SK-N-MC (cell line): ENCODE data around the gene MIOX.

ENCODE experiments used
- DNase-seq: peaks from one replicate; pipeline ENCODE4 v3.0.0-alpha.2; 2011; ENCODE audit warnings: low read depth, low spot score
- H3K27ac ChIP-seq: fragments of 200-600 bp; sonication (generic); 2 replicates; pipeline ENCODE4 v1.5.1; 2016; ENCODE audit warnings: mixed run types
- H3K36me3 ChIP-seq: fragments of 200-600 bp; sonication (generic); 2 replicates; pipeline ENCODE4 v1.6.1; 2017; ENCODE audit warnings: antibody characterized with exemption, low read length, mixed read lengths; ENCODE audit not compliant: insufficient read depth
- H3K4me3 ChIP-seq: fragments of 200-600 bp; sonication (generic); 2 replicates; pipeline ENCODE4 v1.5.1; 2016
- H3K9ac ChIP-seq: fragments of 200-600 bp; sonication (generic); 2 replicates; pipeline ENCODE4 v1.8.0; 2017; ENCODE audit warnings: mixed run types, mixed read lengths; ENCODE audit not compliant: insufficient read length
- H3K9me3 ChIP-seq: fragments of 200-600 bp; sonication (generic); 2 replicates; pipeline ENCODE4 v1.6.1; 2017; ENCODE audit warnings: low read depth, mild to moderate bottlenecking, antibody characterized with exemption, low read length, moderate library complexity, mixed read lengths
- EZH2 ChIP-seq: fragments of 200-600 bp; sonication (generic); IDR thresholded peaks from one replicate; pipeline ENCODE4 v1.6.1; 2017; ENCODE audit warnings: antibody characterized with exemption
- FOXP2 ChIP-seq: optimal IDR thresholded peaks from 2 replicates; pipeline ENCODE3; 2011; ENCODE audit warnings: mild to moderate bottlenecking, moderate library complexity; ENCODE audit not compliant: insufficient read depth; ENCODE audit errors: extremely low read length, control extremely low read depth
- POLR2AphosphoS5 ChIP-seq: IDR thresholded peaks from 2 replicates; pipeline ENCODE4 v1.6.1; 2012; ENCODE audit warnings: mild to moderate bottlenecking, low read depth, low read length, borderline replicate concordance

The MIOX gene

DNA sequence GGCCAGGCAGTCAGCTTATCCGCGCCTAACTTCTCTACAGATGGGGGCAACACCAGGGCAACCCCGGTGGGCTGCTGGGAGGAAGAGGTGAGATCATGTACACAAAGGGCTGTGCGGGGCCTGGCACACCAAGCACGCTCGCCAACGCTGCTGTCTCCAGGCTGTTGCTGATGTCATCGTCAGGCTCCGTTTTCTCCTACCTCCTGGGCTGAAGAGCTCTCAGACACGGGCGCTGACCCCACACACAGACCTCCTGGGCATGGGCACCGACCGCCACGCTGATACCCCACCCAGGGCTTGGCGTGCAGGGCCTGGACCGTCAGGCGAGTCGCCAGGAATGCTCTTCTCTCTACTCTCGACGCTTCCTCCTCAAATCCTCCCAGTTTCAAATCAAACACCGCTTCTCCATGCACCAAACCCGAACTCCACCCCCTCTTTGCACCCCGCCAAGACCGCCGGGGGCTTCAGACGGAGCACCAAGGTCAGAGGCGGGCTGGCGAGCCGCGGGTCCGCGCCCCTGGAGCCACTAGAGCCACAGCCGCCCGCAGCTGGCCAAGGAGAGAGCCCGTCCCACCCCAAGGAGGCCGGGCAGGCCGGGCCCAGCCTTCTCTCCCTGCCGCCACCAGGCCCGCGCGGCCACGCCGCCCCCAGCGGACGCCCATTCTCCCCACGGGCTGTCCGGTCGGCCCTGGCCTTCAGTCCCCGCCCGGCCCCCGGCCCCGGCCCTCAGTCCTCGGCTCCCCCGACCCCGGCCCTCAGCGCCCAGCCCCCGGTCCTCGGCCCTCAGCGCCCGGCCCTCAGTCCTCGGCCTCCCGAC is 12.6 kb upstream of the MIOX start:
- peak overlapping the region; percentile 91 for H3K4me3 ChIP-seq
- H3K27ac ChIP-seq = no peak overlapping the region
- DNase-seq = no peak
- TF ChIP-seq EZH2 = no peak
- no peak for TF ChIP-seq FOXP2
- no peak for TF ChIP-seq POLR2AphosphoS5
- H3K9ac ChIP-seq = peak overlapping the region; percentile 90
- H3K36me3 ChIP-seq = no peaks in the 10 kb centered on the region
- H3K9me3 ChIP-seq = no peaks in the 10 kb centered on the region

DNA sequence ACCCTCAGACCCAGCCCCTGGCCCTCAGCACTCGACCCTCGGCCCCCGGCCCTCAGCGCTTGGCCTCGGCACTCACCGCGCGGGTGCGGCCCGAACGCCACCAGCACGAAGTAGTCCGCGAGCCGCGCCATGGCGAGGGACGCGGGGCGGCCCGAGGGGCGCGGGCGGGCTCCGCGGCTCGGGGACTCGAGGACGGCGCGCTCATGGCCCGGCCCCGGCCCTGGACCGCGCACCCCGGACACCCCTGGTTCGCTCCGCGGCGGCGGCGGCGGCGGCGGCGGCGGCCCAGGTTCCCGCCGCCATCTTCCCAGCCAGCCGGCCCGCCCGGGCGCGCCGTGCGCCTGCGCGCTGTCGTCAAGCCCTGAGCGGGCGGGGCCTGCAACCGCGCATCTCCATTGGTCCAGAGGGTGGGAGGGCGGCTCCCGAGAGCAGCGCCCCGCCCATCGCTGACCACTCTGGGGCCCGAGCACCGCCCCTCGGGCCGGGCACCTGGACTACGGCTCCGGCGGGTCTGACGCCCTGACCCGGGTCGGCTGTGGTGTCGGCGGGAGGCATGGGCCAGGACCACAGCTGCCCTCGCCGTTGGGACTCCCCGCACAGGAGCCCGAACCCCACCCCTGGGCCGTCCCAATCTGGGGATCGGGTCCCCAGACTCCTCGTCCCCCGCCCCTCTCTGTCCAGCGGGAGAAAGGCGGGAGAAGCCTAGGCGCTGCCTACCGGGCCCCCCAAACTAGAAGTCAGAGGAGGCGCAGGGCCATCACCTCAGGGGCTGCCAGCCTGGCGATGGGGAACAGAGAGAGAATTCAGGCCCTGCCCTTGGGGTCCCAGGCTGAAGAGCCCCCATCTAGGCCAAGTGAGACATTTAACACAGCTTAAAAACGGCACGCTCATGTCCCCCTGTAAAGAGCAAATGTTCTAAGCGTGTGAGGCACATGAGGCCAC is 11.7 kb upstream of the MIOX start, which contains the start of gene SBF1:
Gene SBF1 (minus strand): TSS at position 326 of the 942 bp plus-strand sequence. CDS start 195 bp downstream, at position 131.
- Histone ChIP-seq H3K36me3 (no peaks in the 10 kb centered on the region), H3K27ac (peak within 1 kb of the TSS; percentile 19; the same call in 1 of the 2 replicates), H3K4me3 (peak within 1 kb of the TSS; percentile 91), H3K9ac (peak within 1 kb of the TSS; percentile 90), H3K9me3 (no peaks in the 10 kb centered on the region)
- no peak for TF ChIP-seq EZH2
- peak; percentile 42; the same call in 1 of the 2 replicates for TF ChIP-seq POLR2AphosphoS5
- no peak for DNase-seq

DNA sequence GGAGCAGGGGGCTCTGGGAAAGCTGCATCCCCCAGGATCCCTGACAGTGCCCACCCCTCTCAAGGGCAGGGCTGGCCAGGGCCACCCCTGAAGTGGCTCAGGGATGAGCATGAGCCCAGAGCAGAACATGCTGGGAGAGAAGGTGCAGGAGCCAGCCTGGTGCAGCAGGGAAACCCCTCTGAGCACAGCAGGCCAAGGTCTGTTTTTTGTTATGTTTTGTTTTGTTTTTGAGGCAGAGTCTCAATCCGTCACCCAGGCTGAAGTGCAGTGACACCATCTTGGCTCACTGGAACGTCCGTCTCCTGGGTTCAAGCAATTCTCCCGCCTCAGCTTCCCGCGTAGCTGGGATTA is 11.0 kb upstream of the MIOX start:
- peak overlapping the region; percentile 91 for H3K4me3 ChIP-seq
- no peaks in the 10 kb centered on the region for H3K9me3 ChIP-seq
- no peaks in the 10 kb centered on the region for H3K36me3 ChIP-seq
- H3K9ac ChIP-seq = no peak overlapping the region
- DNase-seq = no peak
- H3K27ac ChIP-seq = no peak overlapping the region
- no peak for TF ChIP-seq POLR2AphosphoS5
- TF ChIP-seq FOXP2 = no peak
- TF ChIP-seq EZH2 = no peak

DNA sequence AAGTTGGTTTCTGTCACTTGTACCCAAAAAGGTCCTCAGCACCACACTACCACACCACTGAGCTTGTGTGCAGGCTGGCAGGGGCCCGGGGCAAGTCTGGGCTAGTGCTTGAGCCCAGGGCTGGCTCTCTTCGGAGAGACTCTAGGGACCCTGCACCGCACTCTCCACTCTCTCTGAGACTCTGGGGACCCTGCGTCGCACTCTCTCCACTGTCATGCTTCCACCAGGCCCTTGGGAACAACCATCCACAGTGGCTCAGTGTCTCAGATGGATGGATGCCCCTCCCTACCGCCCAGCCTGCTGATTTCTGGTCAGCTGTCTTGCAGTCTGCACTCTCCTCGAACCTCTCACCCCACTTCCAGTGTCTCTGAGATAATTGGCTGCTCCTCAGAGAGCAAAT is 9.8 kb upstream of the MIOX start:
- TF ChIP-seq FOXP2 (no peak), POLR2AphosphoS5 (no peak), EZH2 (no peak)
- Histone ChIP-seq H3K4me3 (no peak overlapping the region), H3K27ac (no peak overlapping the region), H3K36me3 (no peaks in the 10 kb centered on the region), H3K9me3 (no peaks in the 10 kb centered on the region), H3K9ac (no peak overlapping the region)
- no peak for DNase-seq

DNA sequence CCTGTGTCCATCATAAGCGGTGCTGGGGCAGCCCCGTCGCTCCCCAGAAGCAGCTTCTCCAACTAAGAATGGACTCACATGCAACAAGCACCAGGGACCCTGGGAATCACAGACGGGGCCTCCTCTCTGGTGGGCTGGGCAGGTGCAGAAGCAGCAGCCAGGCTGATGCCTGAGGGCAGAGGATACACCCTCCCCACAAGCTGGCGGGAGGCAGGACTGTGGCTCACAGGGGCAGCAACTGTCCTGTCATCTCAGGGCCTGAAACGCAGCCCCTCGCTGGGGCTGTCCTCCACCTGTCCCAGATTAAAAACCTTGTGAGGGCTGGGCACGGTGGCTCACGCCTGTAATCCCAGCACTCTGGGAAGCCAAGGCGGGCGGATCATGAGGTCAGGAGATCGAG is 8.7 kb upstream of the MIOX start:
- DNase-seq = no peak

DNA sequence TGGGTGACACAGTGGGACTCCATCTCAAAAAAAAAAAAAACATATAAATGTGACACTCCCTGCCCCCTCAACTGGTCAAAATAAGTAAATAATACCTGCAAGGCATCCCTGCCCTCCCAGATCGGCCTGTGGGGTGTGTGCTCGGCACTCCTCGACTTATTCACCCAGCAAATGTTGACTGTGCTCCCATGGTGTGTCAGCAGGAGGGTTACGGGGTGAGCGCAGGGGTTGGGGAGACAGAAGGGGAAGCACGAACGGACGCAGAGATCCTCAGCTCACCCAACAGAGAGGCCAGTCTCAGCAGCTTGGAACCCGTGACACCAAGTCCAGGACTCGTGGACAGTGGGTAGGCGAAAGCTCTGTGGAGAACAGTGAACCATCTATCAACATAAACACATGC is 6.9 kb upstream of the MIOX start:
- H3K4me3 ChIP-seq = no peak overlapping the region
- no peak overlapping the region for H3K9ac ChIP-seq
- H3K27ac ChIP-seq = no peak overlapping the region
- no peak for DNase-seq
- no peaks in the 10 kb centered on the region; the same call in 1 of the 2 replicates for H3K36me3 ChIP-seq
- H3K9me3 ChIP-seq = no peaks in the 10 kb centered on the region
- no peak for TF ChIP-seq FOXP2
- TF ChIP-seq EZH2 = no peak
- TF ChIP-seq POLR2AphosphoS5 = no peak

More for the DNA sequence above, 8.7 kb upstream of the MIOX start:
- H3K36me3 ChIP-seq = no peaks in the 10 kb centered on the region; the same call in 1 of the 2 replicates
- H3K4me3 ChIP-seq = no peak overlapping the region
- H3K9ac ChIP-seq = no peak overlapping the region
- TF ChIP-seq EZH2 (no peak), POLR2AphosphoS5 (no peak), FOXP2 (no peak)
- no peak overlapping the region for H3K27ac ChIP-seq
- H3K9me3 ChIP-seq = no peaks in the 10 kb centered on the region

DNA sequence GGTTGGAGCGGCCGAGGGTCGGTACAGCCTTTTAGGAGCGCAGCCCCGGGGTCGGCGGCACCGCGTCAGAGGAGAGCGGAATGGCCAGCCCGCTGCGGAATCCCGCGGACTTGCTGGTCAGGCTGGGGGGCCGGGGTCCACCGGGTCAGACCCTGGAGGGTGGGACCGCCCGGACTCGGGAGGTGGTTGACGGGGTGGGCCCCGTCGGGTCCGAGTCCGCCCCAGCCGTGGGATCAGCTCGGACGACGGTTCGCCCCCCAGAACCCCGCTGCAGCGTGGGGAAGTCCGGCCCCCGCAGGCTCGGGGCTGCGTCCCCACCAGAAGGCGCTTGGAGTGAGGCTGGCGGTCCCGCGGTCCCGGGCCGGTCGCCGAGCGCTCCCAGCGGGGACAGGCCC is 5.6 kb upstream of the MIOX start:
- DNase-seq = no peak
- no peak for TF ChIP-seq EZH2
- TF ChIP-seq POLR2AphosphoS5 = no peak
- no peak for TF ChIP-seq FOXP2
- H3K27ac ChIP-seq = no peak overlapping the region
- H3K9ac ChIP-seq = no peak overlapping the region
- peak overlapping the region; percentile 91 for H3K4me3 ChIP-seq
- H3K9me3 ChIP-seq = no peaks in the 10 kb centered on the region
- no peaks in the 10 kb centered on the region; the same call in 1 of the 2 replicates for H3K36me3 ChIP-seq

DNA sequence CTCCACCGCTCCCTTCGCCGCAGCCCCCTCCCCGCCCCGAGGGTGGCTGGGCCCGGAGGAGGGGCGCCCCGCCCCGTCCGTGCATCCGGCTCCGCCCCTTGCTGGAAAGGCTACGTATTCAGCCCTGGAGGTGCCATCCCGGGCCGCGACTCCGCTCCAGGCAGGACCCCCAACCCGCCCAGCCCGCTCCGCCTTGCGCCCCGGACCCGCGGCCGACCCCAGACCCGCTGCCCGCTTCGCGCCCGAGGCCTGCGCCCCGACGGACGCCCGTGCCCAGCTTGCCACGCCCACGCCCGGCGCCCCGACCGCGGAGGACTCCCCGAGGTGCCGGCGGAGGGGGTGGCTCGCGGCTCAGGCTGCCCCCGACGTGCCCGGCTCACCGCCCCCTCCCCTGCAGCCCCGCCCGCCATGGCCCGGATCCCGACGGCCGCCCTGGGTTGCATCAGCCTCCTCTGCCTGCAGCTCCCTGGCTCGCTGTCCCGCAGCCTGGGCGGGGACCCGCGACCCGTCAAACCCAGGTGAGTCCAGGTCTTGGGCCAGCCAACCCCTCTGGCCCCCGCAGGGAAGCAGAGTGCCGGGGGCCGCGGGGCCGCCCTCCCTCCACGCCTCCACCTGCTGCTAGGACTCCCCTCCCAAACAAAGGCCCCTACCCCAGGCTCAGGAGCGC is 5.1 kb upstream of the MIOX start, which contains the start of gene ADM2:
Gene ADM2 (plus strand): TSS at position 104 of the 667 bp plus-strand sequence. CDS start 305 bp downstream, at position 409.
- Histone ChIP-seq H3K9ac (peak within 1 kb of the TSS; percentile 92), H3K36me3 (no peaks in the 10 kb centered on the region; the same call in 1 of the 2 replicates), H3K27ac (peak within 1 kb of the TSS; percentile 13; the same call in 1 of the 2 replicates), H3K4me3 (peak within 1 kb of the TSS; percentile 91), H3K9me3 (no peaks in the 10 kb centered on the region)
- no peak for DNase-seq
- TF ChIP-seq EZH2 = no peak
